Activated naive CD8-positive, alpha-beta T cell treated with anti-CD3 and anti-CD28 coated beads, Interleukin-2, amount 10 ng/mL, durations not matched to agents 7 days and 5 days (primary cell): Measurements from ENCODE around the gene HMCES. TPM values are rescaled to one million over a fixed set of nuclear protein-coding genes. Genes with fewer than 3 reads are reported as not detected.

Source experiments
- ATAC-seq: fragments of 150-1000 bp; cut with Tn5 transposase; one replicate; pipeline ENCODE4 v1.10.0; 2021; ENCODE audit warnings: low read depth, moderate library complexity
- POLR2A ChIA-PET: fragments of 350-600 bp; sonication (Branson Sonifier 250); formaldehyde crosslinking; loops from one replicate; lab custom pipeline; 2021; ENCODE audit warnings: antibody characterized with exemption; lab: Charles Lee
- DNase-seq: peaks from one replicate; pipeline ENCODE4 v3.0.0; 2021
- H3K27ac Mint-ChIP-seq: one replicate; pipeline ENCODE4 v1.8.0; 2022; ENCODE audit warnings: mild to moderate bottlenecking, mixed read lengths
- H3K27me3 Mint-ChIP-seq: one replicate; pipeline ENCODE4 v1.8.0; 2022; ENCODE audit warnings: mild to moderate bottlenecking, moderate library complexity, mixed read lengths
- H3K36me3 Mint-ChIP-seq: one replicate; pipeline ENCODE4 v1.8.0; 2021; ENCODE audit warnings: mild to moderate bottlenecking, mixed read lengths
- H3K4me1 Mint-ChIP-seq: one replicate; pipeline ENCODE4 v1.8.0; 2021; ENCODE audit warnings: mixed read lengths
- H3K4me3 Mint-ChIP-seq: one replicate; pipeline ENCODE4 v1.8.0; 2022; ENCODE audit warnings: mild to moderate bottlenecking, moderate library complexity, mixed read lengths
- H3K9me3 Mint-ChIP-seq: one replicate; pipeline ENCODE4 v1.8.0; 2021; ENCODE audit warnings: mixed read lengths
- total RNA-seq, 2 experiments: library from RNA; stranded (reverse); gene quantifications; one replicate each; pipeline ENCODE4 v1.2.3, GENCODE V29; 2021

HMCES gene
- total RNA-seq, 2 experiments from 2014 or later: 59.7 to 60.8 TPM

DNA sequence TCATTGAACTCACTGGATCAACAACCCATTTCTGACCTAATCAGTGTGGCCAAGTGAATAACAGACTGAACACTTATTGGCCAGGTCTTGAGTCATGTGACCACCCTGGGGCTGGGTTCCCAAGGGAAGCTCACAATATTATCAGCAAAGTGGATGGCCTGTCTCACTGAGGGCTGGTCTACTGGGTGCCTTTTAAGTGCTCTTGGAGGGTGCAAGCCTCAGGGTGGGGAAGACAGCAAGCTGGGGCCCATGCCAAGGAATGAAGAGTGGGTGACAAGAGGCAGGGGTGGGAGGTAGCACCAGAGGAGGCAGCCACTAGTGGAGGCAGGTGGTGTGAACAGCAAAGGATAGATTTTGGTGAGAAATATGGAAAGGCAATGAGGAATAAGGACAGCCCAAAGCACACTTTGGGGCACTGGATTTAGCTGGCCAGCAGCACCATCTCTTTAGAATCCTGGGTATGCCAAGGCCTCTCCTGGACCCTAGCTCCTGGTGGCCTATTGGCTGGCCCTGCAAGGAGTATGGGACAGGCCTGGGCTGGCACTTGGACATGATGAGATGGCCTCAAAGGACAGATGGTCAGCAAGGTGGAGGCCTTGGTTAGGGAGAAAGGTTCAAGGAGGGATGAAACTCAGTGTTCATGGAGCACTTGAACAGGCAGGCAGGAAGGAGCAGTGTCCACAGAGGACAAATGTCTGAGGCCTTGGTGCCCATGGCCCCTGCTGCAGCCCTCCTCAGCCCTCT is 34.2 kb downstream of the HMCES start:
- ATAC-seq: no peak

DNA sequence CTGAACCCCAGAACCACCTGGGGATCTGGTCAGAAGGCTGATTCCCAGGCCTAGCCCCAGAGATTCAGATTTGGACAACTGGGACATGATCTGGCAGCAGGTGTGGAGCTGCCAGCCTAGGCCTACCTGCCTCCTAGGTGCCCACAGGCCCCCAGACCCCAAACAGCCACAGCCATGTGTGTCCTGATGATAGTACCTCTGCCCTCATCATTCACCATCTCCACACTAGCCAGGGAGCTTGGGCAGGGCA is 34.7 kb downstream of the HMCES start:
- POLR2A ChIA-PET: interaction anchor here (0.6 to 6.1 kb wide), 8 partner anchors 8 to 193 kb away, joined by 3 to 102 read pairs (median 6); partner anchors contain the start of genes COPG1, HMCES, IFT122 and MBD4
- Mint-ChIP-seq H3K27ac (peak overlapping the region; percentile 76), H3K4me3 (peak overlapping the region; percentile 86), H3K4me1 (peaks cover 35% of the 10 kb centered on the region), H3K27me3 (no peaks in the 10 kb centered on the region), H3K36me3 (peaks cover 12% of the 10 kb centered on the region), H3K9me3 (no peaks in the 10 kb centered on the region)
- ATAC-seq (no peak), DNase-seq (no peak)

More for the DNA sequence above, 34.2 kb downstream of the HMCES start:
- no peaks in the 10 kb centered on the region for H3K27me3 Mint-ChIP-seq
- peak overlapping the region; percentile 76 for H3K27ac Mint-ChIP-seq
- no peak for DNase-seq
- H3K4me3 Mint-ChIP-seq: peak overlapping the region; percentile 52
- H3K36me3 Mint-ChIP-seq: peaks cover 12% of the 10 kb centered on the region
- POLR2A ChIA-PET: interaction anchor here (0.6 to 6.1 kb wide), 8 partner anchors 8 to 193 kb away, joined by 3 to 102 read pairs (median 6); partner anchors contain the start of genes HMCES, IFT122, MBD4 and RAB43
- peaks cover 35% of the 10 kb centered on the region for H3K4me1 Mint-ChIP-seq
- H3K9me3 Mint-ChIP-seq: no peaks in the 10 kb centered on the region

DNA sequence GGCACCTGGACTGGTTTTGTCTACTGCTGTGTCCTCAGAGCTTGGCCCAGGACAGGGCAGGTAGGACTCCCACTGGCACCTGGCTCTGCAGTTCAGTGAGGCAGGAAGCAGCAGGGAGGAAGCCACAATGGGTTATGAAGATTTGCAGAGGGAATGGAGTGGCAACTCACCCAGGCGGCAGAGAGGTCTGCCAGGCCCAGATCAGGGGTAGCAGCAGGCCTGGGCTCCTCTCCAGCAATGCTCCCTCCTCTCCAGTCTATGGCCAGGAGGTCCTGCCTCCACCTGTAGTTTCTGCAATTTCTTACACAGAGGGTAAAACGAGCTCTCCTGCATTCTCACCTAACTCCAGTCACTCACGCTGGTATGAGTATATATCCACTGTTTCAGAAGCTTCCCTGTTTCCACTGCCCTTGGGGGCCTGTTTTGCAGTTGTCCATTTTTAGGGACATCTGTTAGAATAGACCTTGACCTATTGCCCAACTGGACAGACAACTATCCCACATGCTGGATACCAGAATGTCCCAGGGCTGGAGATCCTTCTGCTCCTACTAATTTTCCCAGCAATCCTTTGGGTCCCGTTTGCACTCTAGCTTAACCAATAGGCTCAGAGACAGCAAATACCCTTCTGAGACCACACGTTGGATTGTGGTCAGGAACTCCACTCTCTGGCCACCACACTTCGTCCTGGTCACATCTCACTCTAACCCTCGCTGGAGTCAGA is 35.2 kb downstream of the HMCES start:
- Mint-ChIP-seq H3K27ac (peak overlapping the region; percentile 76), H3K36me3 (peaks cover 9% of the 10 kb centered on the region), H3K4me1 (peaks cover 32% of the 10 kb centered on the region), H3K9me3 (no peaks in the 10 kb centered on the region), H3K27me3 (no peaks in the 10 kb centered on the region), H3K4me3 (peak overlapping the region; percentile 86)
- POLR2A ChIA-PET: interaction anchor here (0.6 to 6.1 kb wide), 9 partner anchors 9 to 298 kb away, joined by 3 to 102 read pairs (median 6); partner anchors contain the start of genes COPG1, HMCES, IFT122 and MBD4
- ATAC-seq: no peak
- no peak for DNase-seq

DNA sequence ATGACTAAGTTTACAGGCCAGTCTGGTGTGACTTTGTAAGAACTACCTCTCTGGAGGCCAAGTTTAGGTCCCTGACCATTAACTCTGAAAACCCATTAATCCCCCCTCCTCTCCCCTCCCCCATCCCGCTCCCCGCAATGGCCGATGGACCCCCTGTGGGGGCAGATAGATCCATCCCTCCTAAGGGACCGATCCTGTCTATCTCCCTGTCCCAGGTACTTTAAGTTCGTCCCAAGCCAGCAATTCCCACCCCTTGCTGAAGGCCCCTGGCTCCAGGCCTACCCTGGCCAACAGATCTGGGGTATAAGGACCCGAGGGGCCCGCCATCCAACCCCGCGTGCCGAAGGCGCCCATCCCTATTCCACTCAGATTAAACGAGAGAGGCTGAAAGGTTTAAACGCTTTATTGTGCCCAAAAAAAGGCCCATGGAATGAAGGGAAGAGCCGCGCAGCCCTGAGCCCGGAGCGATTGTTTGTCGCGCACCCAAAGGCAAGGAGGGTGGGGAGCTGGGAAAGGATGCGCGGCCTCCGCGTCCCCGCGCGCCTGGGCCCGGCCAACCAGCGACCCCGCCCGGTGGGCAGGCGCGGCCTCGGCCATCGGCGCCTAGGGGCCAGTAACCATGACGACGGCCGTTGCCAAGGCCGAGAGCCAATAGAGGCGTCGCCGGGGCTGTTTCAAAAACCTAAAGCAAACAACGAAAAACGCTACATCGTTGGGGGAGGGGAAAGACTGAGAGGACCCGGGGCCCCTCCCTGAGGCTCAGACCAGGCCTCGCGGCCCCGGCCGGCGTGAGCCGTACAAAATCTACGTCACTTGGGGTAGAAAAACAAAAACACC is 35.9 kb downstream of the HMCES start:
- DNase-seq (peak; percentile 75), ATAC-seq (peak; percentile 15)
- peaks cover 9% of the 10 kb centered on the region for H3K36me3 Mint-ChIP-seq
- peak overlapping the region; percentile 86 for H3K4me3 Mint-ChIP-seq
- H3K4me1 Mint-ChIP-seq: peaks cover 32% of the 10 kb centered on the region
- no peaks in the 10 kb centered on the region for H3K9me3 Mint-ChIP-seq
- H3K27ac Mint-ChIP-seq: peak overlapping the region; percentile 76
- no peaks in the 10 kb centered on the region for H3K27me3 Mint-ChIP-seq
- POLR2A ChIA-PET: interaction anchor here (0.6 to 6.1 kb wide), 17 partner anchors 10 to 578 kb away, joined by 3 to 102 read pairs (median 11); partner anchors contain the start of genes ACAD9, CNBP, COPG1 and HMCES

DNA sequence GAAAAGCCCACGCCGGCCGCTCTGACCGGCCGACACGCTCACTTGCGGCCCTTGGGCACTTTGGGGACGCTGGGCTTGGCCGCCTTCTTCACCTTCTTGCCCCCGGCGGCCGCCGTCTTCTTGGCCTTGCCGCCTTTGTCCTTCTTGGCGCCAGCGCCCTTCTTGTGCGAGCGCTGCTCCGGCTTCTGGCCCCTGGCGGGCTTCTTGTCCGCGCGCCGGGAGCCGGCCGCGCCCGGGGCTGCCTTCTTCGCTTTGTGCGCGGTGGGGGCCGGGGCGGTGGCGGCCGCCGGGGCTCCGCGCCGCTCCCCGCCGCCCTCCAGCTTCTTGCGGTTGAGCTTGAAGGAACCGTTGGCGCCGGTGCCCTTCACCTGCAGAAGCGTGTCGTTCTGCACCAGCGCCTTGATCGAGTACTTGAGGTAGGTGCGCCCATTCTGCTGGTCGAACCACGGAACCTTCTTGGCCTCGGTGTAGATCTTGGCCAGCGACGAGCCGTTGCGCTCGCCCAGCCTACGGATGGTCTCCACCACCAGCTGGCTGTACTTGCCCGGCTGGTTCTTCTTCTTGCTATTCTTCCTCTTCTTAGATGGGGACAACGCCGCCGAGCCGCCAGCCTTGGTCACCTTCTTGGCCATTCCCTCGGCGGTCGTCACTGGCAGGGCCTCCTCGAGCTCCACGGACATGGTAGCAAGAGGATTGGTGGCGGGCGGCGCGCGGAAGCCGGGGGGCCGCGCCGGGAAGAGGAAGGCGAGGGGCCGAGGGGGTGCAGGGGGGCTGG is 36.7 kb downstream of the HMCES start:
- Mint-ChIP-seq H3K27me3 (no peaks in the 10 kb centered on the region), H3K4me1 (peaks cover 32% of the 10 kb centered on the region), H3K27ac (peak overlapping the region; percentile 98), H3K9me3 (no peaks in the 10 kb centered on the region), H3K36me3 (peaks cover 9% of the 10 kb centered on the region), H3K4me3 (peak overlapping the region; percentile 98)
- ATAC-seq (peak; percentile 6), DNase-seq (peak; percentile 66)
- POLR2A ChIA-PET: interaction anchor here (0.6 to 6.1 kb wide), 49 partner anchors 9 to 698 kb away, joined by 3 to 102 read pairs (median 5); partner anchors contain the start of genes ACAD9, CFAP92, CNBP and COPG1

DNA sequence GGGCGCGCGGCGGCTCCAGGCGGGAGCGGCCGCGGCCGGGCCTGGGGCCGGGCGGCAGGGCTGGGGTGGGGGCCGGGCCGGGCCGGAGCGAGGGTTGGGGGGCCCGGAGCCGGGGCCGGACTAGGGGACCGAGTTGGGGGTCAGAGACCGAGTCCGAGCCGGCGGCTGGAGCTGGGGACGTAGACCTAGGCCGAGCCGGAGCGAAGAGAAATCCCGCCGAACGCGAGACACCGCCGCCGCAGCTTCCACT is 37.3 kb downstream of the HMCES start:
- no peak for ATAC-seq

DNA sequence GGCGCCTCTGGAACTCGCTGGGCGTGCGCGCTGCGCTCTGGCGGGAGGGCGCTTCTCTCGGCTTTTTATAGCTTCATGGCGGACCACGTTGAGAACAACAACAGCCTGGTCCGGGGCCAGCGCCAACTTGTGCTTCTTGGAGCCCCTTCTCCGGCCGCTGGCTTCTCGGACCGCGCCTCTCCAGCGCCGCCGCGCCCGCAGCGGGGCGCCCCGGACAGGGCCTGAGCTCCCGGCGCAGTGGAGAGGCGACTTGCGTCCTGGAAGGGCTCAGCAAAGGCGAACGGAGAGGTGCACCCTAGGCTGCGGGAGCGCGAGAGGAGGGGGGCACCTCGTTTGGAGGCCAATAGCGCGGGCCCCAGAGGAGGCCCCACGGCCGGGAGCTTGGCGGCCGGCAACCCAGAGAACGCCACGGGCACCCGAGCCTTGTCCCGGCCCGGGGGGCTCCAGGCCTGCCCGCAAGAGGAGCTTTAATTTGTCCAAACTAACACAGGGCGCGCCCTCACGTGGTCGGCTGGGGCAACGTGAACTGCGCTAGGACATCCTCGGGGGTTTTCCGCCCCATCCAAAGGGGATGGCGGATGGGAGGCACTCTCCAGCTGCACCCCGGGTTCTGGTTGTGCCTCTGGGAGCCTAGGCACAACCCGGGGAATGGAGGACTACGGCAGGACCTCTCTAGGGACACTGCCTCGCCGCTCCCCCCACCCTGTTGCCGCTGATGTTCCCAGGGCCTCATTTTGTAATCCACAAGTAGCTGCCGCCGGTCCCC is 37.8 kb downstream of the HMCES start:
- Mint-ChIP-seq H3K4me1 (peaks cover 29% of the 10 kb centered on the region), H3K27me3 (no peaks in the 10 kb centered on the region), H3K27ac (peak overlapping the region; percentile 65), H3K9me3 (no peaks in the 10 kb centered on the region), H3K36me3 (peaks cover 6% of the 10 kb centered on the region), H3K4me3 (peak overlapping the region; percentile 81)
- POLR2A ChIA-PET: interaction anchor here (0.6 to 6.1 kb wide), 52 partner anchors 8 to 1994 kb away, joined by 3 to 102 read pairs (median 5); partner anchors contain the start of genes ACAD9, CFAP92, CNBP and COPG1
- DNase-seq (peak; percentile 93), ATAC-seq (peak; percentile 41)

More for the DNA sequence above, 37.3 kb downstream of the HMCES start:
- Mint-ChIP-seq H3K36me3 (peaks cover 6% of the 10 kb centered on the region), H3K4me1 (peaks cover 29% of the 10 kb centered on the region), H3K27me3 (no peaks in the 10 kb centered on the region), H3K4me3 (peak overlapping the region; percentile 81), H3K27ac (peak overlapping the region; percentile 65), H3K9me3 (no peaks in the 10 kb centered on the region)
- POLR2A ChIA-PET: interaction anchor here (0.6 to 6.1 kb wide), 48 partner anchors 8 to 699 kb away, joined by 3 to 102 read pairs (median 5); partner anchors contain the start of genes ACAD9, CFAP92, CNBP and COPG1
- DNase-seq: no peak

DNA sequence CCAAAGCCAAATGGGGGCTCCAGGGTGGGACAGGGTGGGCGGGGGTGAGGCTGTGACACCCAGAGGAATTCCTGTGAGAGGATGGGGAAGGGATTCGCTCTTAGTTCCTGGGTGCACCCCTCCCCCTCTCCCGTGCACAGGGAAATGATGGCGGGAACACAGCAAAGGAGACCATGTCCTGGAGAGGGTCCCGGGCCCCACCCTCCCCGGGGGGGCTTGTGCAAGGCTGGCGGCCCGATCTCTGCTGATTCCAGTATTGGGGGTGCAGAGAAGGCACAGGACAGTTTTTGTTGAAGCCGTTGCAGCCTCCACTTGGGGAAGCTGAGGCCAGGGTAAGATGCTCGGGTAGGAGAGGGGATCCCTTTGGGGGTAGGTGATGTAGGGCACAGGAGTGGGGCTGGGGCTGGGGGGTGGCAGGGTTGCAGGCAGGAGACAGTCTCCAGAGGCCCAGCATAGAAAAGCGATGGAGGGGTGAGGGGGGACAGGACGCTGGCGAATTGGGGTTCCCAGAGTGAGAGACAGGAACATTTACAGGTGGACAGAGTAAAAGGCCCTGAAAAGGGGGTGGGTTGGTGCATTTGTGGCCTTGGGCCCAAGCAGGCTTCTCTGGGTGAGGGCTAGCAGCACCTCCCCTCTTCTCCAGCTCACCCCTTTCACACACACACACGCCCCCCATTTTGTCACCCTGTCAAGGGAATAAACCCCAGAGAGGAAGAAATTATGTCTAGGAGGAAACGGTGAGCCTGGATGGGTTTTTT is 38.5 kb downstream of the HMCES start:
- ATAC-seq (no peak), DNase-seq (no peak)
- H3K36me3 Mint-ChIP-seq: peaks cover 6% of the 10 kb centered on the region
- H3K27me3 Mint-ChIP-seq: no peaks in the 10 kb centered on the region
- peaks cover 24% of the 10 kb centered on the region for H3K4me1 Mint-ChIP-seq
- no peak overlapping the region for H3K27ac Mint-ChIP-seq
- H3K9me3 Mint-ChIP-seq: no peaks in the 10 kb centered on the region
- POLR2A ChIA-PET: interaction anchor here (0.9 to 6.1 kb wide), 27 partner anchors 9 to 663 kb away, joined by 3 to 102 read pairs (median 8); partner anchors contain the start of genes ACAD9, CNBP, COPG1 and EFCAB12
- peak overlapping the region; percentile 24 for H3K4me3 Mint-ChIP-seq

DNA sequence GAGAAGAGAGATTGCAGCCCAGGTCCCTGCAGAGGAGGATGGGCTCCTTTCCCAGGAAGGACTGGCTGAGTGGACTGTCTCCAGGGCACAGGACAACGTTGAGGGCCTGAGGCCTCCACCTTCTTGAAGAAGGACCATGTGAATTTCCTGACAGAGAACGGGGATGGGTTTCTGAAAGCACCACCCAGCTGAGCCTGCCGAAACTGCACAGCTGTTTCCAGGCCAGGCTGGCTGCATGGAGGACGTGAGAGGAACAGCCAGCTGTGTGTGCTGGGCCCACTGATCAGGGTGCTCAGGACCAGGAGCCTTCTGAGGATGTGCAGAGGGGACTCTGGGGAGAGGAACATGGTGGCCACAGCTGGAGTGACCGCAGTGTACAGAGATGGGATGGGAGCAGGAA is 39.2 kb downstream of the HMCES start:
- H3K27me3 Mint-ChIP-seq: no peaks in the 10 kb centered on the region
- peaks cover 17% of the 10 kb centered on the region for H3K4me1 Mint-ChIP-seq
- ATAC-seq: no peak
- H3K4me3 Mint-ChIP-seq: no peak overlapping the region
- H3K9me3 Mint-ChIP-seq: no peaks in the 10 kb centered on the region
- no peak for DNase-seq
- peaks cover 6% of the 10 kb centered on the region for H3K36me3 Mint-ChIP-seq
- no peak overlapping the region for H3K27ac Mint-ChIP-seq
- POLR2A ChIA-PET: interaction anchor here (1.4 to 6.1 kb wide), 2 partner anchors 39 to 302 kb away, joined by 3 to 102 read pairs; partner anchors contain the start of gene HMCES

DNA sequence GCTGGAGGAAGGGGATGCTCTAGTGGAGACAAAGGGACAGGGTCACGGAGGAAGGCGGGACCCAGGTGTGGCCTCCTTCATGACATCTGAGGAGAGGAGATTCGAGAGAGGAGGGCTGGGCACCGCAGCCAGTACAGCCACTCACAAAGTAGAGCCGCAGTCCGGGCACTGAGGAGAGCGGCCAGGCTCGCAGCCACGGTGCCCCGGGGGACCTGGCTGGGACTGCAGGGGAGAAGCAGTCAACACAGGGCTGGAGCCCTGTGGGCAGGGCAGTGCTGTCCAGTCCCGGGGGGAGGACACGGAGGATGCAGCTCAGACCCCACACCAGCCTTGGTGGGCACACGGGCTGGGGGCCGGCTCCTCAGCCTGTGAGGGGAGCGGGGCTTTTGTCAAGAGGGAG is 40.3 kb downstream of the HMCES start:
- Mint-ChIP-seq H3K4me1 (peaks cover 8% of the 10 kb centered on the region), H3K4me3 (no peak overlapping the region), H3K36me3 (peaks cover 6% of the 10 kb centered on the region), H3K27me3 (no peaks in the 10 kb centered on the region), H3K27ac (no peak overlapping the region), H3K9me3 (no peaks in the 10 kb centered on the region)
- POLR2A ChIA-PET: interaction anchor here (1.1 to 1.4 kb wide), 2 partner anchors 198 to 303 kb away, joined by 3 read pairs; no protein-coding TSS in a partner anchor
- ATAC-seq: no peak
- no peak for DNase-seq

DNA sequence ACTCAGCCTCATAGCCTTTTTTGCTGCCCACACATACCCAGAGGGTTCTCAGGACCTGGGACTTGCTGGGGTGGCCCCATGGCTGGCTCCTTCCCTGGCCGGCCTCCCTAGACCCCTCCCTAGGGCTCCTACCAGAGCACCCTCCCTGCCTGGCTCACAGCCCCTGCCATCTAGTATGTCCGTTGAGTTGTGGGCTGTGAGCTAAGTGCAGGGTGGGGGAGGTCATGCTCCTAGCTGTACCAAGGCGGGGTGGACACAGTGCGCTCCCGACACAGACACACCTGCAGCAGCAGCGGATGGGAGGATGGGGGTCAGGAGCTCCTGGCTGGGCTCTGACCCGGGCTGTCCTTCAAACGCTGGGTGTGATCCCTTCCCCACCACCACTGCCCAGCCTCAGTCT is 41.6 kb downstream of the HMCES start:
- DNase-seq (no peak), ATAC-seq (no peak)
- H3K4me3 Mint-ChIP-seq: no peak overlapping the region
- no peak overlapping the region for H3K27ac Mint-ChIP-seq
- POLR2A ChIA-PET: no interaction called here
- H3K27me3 Mint-ChIP-seq: no peaks in the 10 kb centered on the region
- H3K4me1 Mint-ChIP-seq: peaks cover 2% of the 10 kb centered on the region
- H3K36me3 Mint-ChIP-seq: peaks cover 1% of the 10 kb centered on the region
- no peaks in the 10 kb centered on the region for H3K9me3 Mint-ChIP-seq
